ENCODE results near the gene OR1L6.

The OR1L6 gene

GRCh38 chr9:122789256-122790046 is 47.3 kb downstream of the OR1L6 start:
- Mint-ChIP-seq H3K9me3 (no peaks in the 10 kb centered on the region), H3K4me3 (no peak overlapping the region), H3K27me3 (no peaks in the 10 kb centered on the region), H3K36me3 (no peaks in the 10 kb centered on the region), H3K27ac (no peak overlapping the region), H3K4me1 (no peaks in the 10 kb centered on the region)
- no peak for DNase-seq
- CTCF ChIA-PET, result no interaction called here

GRCh38 chr9:122791872-122792669 is 50.0 kb downstream of the OR1L6 start:
- CTCF ChIA-PET, result no interaction called here
- H3K9me3 Mint-ChIP-seq, result no peaks in the 10 kb centered on the region
- no peak for DNase-seq
- no peaks in the 10 kb centered on the region for H3K27me3 Mint-ChIP-seq
- no peak overlapping the region for H3K27ac Mint-ChIP-seq
- H3K4me1 Mint-ChIP-seq, result no peaks in the 10 kb centered on the region
- H3K4me3 Mint-ChIP-seq, result no peak overlapping the region
- H3K36me3 Mint-ChIP-seq, result no peaks in the 10 kb centered on the region

GRCh38 chr9:122797316-122798063 is 55.4 kb downstream of the OR1L6 start:
- H3K36me3 Mint-ChIP-seq, result no peaks in the 10 kb centered on the region
- no peak for DNase-seq
- no peaks in the 10 kb centered on the region for H3K4me1 Mint-ChIP-seq
- CTCF ChIA-PET, result interaction anchor here (0.5 kb wide), 1 partner anchor 44 kb away, joined by 3 read pairs; no protein-coding TSS in a partner anchor
- no peaks in the 10 kb centered on the region for H3K9me3 Mint-ChIP-seq
- no peaks in the 10 kb centered on the region for H3K27me3 Mint-ChIP-seq
- no peak overlapping the region for H3K4me3 Mint-ChIP-seq
- no peak overlapping the region for H3K27ac Mint-ChIP-seq
